ENCODE measurements around the gene ITGB1BP1.

ITGB1BP1 gene

GRCh38 chr2:9390991-9391390, 32.3 kb downstream of the ITGB1BP1 start:
- TF ChIP-seq CTCF (IDR thresholded peaks at IDR 0.05; ENCODE audit: borderline replicate concordance, control extremely low read depth, extremely low read depth, insufficient read depth, missing control alignments), result no peak
- in situ Hi-C loops (cut with MboI; ENCODE audit: low sequenced_read_pairs, unreplicated experiment), result no loop called here
- peak; percentile 18 for DNase-seq (ENCODE audit: low spot score)

GRCh38 chr2:9390151-9390850, 33.0 kb downstream of the ITGB1BP1 start:
- TF ChIP-seq CTCF (IDR thresholded peaks at IDR 0.05; ENCODE audit: borderline replicate concordance, control extremely low read depth, extremely low read depth, insufficient read depth, missing control alignments), result no peak
- DNase-seq (ENCODE audit: low spot score), result no peak
- in situ Hi-C loops (cut with MboI; ENCODE audit: low sequenced_read_pairs, unreplicated experiment), result no loop called here

- DNase-seq (ENCODE audit: low spot score), result peak; percentile 32
- no peak for TF ChIP-seq CTCF (IDR thresholded peaks at IDR 0.05; ENCODE audit: borderline replicate concordance, control extremely low read depth, extremely low read depth, insufficient read depth, missing control alignments)
- in situ Hi-C loops (cut with MboI; ENCODE audit: low sequenced_read_pairs, unreplicated experiment), result no loop called here
Observed at GRCh38 chr2:9388950-9389911, 34.1 kb downstream of the ITGB1BP1 start.

GRCh38 chr2:9388199-9388681, 35.1 kb downstream of the ITGB1BP1 start:
- no peak for DNase-seq (ENCODE audit: low spot score)
- in situ Hi-C loops (cut with MboI; ENCODE audit: low sequenced_read_pairs, unreplicated experiment), result no loop called here
- no peak for TF ChIP-seq CTCF (IDR thresholded peaks at IDR 0.05; ENCODE audit: borderline replicate concordance, control extremely low read depth, extremely low read depth, insufficient read depth, missing control alignments)

- no peak for DNase-seq (ENCODE audit: low spot score)
- in situ Hi-C loops (cut with MboI; ENCODE audit: low sequenced_read_pairs, unreplicated experiment), result no loop called here
- TF ChIP-seq CTCF (IDR thresholded peaks at IDR 0.05; ENCODE audit: borderline replicate concordance, control extremely low read depth, extremely low read depth, insufficient read depth, missing control alignments), result no peak
Observed at GRCh38 chr2:9385841-9386240, 37.5 kb downstream of the ITGB1BP1 start.

- TF ChIP-seq CTCF (IDR thresholded peaks at IDR 0.05; ENCODE audit: borderline replicate concordance, control extremely low read depth, extremely low read depth, insufficient read depth, missing control alignments), result no peak
- in situ Hi-C loops (cut with MboI; ENCODE audit: low sequenced_read_pairs, unreplicated experiment), result no loop called here
- DNase-seq (ENCODE audit: low spot score), result no peak
Observed at GRCh38 chr2:9384521-9384920, 38.8 kb downstream of the ITGB1BP1 start.

All from GM13976 (cell line).